ENCODE results near the gene KIF20B.

DNA sequence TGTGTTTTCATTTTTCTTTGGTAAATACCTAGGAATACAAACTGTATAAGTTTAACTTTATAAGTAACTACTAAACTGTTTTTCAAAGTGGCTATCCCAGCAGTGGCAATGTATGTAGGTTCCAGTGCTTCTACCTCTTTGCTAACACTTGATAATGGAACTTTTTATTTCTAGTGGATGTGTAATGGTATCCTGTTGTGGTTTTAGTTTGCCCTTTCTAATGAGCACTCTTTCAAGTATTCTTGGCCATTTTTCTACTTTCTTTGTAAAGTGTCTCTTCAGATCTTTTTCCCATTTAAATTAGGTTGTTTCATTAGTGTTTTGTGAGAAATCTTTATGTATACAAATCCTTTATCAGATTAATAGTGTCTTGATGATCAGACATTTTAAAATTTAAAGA is 4.6 kb downstream of the KIF20B start:
- TF ChIP-seq HDGF (IDR thresholded peaks at IDR 0.05; ENCODE audit: borderline replicate concordance): no peak
- no peak for TF ChIP-seq L3MBTL2 (conservative IDR thresholded peaks at IDR 0.05)
- no peak for TF ChIP-seq ZNF384 (IDR thresholded peaks at IDR 0.05)
- TF ChIP-seq SP1 (IDR thresholded peaks at IDR 0.05): no peak
- no peak for TF ChIP-seq ARNT (IDR thresholded peaks at IDR 0.05)
- no peak for TF ChIP-seq FOXK2 (IDR thresholded peaks at IDR 0.05)
- no peak for TF ChIP-seq ELF4 (IDR thresholded peaks at IDR 0.05)
- no peak for TF ChIP-seq SUZ12 (IDR thresholded peaks at IDR 0.05)
- TF ChIP-seq CTBP1 (IDR thresholded peaks at IDR 0.05; ENCODE audit: borderline replicate concordance): no peak
- no peak for TF ChIP-seq LEF1 (IDR thresholded peaks at IDR 0.05; ENCODE audit: borderline replicate concordance)
- no peak for TF ChIP-seq BHLHE40 (IDR thresholded peaks at IDR 0.05; ENCODE audit: borderline replicate concordance)
- TF ChIP-seq, protein P1, sequence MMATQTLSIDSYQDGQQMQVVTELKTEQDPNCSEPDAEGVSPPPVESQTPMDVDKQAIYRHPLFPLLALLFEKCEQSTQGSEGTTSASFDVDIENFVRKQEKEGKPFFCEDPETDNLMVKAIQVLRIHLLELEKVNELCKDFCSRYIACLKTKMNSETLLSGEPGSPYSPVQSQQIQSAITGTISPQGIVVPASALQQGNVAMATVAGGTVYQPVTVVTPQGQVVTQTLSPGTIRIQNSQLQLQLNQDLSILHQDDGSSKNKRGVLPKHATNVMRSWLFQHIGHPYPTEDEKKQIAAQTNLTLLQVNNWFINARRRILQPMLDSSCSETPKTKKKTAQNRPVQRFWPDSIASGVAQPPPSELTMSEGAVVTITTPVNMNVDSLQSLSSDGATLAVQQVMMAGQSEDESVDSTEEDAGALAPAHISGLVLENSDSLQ (IDR thresholded peaks at IDR 0.05): no peak
- TF ChIP-seq TARDBP (IDR thresholded peaks at IDR 0.05): no peak
- TF ChIP-seq FOXA1 (IDR thresholded peaks at IDR 0.05): no peak
